Measurements from ENCODE around the gene DGKH.

DGKH gene

GRCh38 chr13:42129033-42129432, 80.6 kb downstream of the DGKH start:
- H4K8ac ChIP-seq (ENCODE audit: low read depth, low read length) = no peak overlapping the region
- H2AFZ ChIP-seq (ENCODE audit: low read length) = no peak overlapping the region
- no peak overlapping the region for H3K4me2 ChIP-seq (ENCODE audit: insufficient read depth, low read length, poor library complexity, severe bottlenecking)
- H2AK5ac ChIP-seq (ENCODE audit: low read depth, low read length) = no peak overlapping the region
- no peak overlapping the region for H3K27ac ChIP-seq (replicated peaks; ENCODE audit: low read length)
- peaks cover 6 to 51% of the 10 kb centered on the region in 2 donors for H3K36me3 ChIP-seq (replicated peaks in 1 of 2; ENCODE audit: control insufficient read depth in 2 of 2, insufficient read depth in 2 of 2, low read length in 2 of 2)
- H3K18ac ChIP-seq (ENCODE audit: low read length) = no peak overlapping the region
- H2BK12ac ChIP-seq (ENCODE audit: low read length) = no peak overlapping the region
- no peak overlapping the region for H3K4ac ChIP-seq (ENCODE audit: low read length)
- H3K4me3 ChIP-seq (ENCODE audit: low read length in 2 of 2) = no peak overlapping the region
- no peak overlapping the region for H2BK120ac ChIP-seq (ENCODE audit: low read depth, low read length)
- no peaks in the 10 kb centered on the region for H3K79me1 ChIP-seq (ENCODE audit: low read depth, low read length)
- no CpG with 5 or more reads among the region's 3 CpGs for WGBS, 2 donors (ENCODE audit: extremely low coverage in 2 of 2, insufficient read length in 2 of 2, insufficient replicate concordance in 1 of 2)
- no peak overlapping the region for H4K91ac ChIP-seq (ENCODE audit: low read depth, low read length, poor library complexity)
- no peak overlapping the region for H2BK5ac ChIP-seq (ENCODE audit: low read length)
- H3K9ac ChIP-seq (ENCODE audit: low read depth, low read length, poor library complexity) = no peak overlapping the region
- no peak overlapping the region for H3K14ac ChIP-seq (ENCODE audit: low read length)
- DNase-seq (ENCODE audit: low spot score) = no peak
- H3K9me3 ChIP-seq (replicated peaks in 1 of 2; ENCODE audit: control insufficient read depth in 2 of 2, insufficient read depth in 1 of 2, low read depth in 1 of 2, low read length in 2 of 2) = no peaks in the 10 kb centered on the region
- no peak overlapping the region for H3K23ac ChIP-seq (ENCODE audit: low read depth, low read length, poor library complexity)
- H3K4me1 ChIP-seq (ENCODE audit: control insufficient read depth in 2 of 2, insufficient read depth in 1 of 2, low read depth in 1 of 2, low read length in 2 of 2) = peaks cover 0 to 3% of the 10 kb centered on the region in 2 donors
- no peaks in the 10 kb centered on the region for H3K27me3 ChIP-seq (ENCODE audit: control insufficient read depth in 3 of 3, insufficient read depth in 3 of 3, low read depth in 1 of 3, low read length in 3 of 3)
- H2BK15ac ChIP-seq (ENCODE audit: low read length) = no peak overlapping the region

- Histone ChIP-seq H3K4me1 (ENCODE audit: control insufficient read depth in 2 of 2, insufficient read depth in 1 of 2, low read depth in 1 of 2, low read length in 2 of 2) (no peaks in the 10 kb centered on the region), H3K14ac (ENCODE audit: low read length) (no peak overlapping the region), H3K27ac (replicated peaks; ENCODE audit: low read length) (no peak overlapping the region), H3K23ac (ENCODE audit: low read depth, low read length, poor library complexity) (no peak overlapping the region), H2BK12ac (ENCODE audit: low read length) (no peak overlapping the region), H3K36me3 (replicated peaks in 1 of 2; ENCODE audit: control insufficient read depth in 2 of 2, insufficient read depth in 2 of 2, low read length in 2 of 2) (peaks cover 5 to 29% of the 10 kb centered on the region in 2 donors), H3K27me3 (ENCODE audit: control insufficient read depth in 3 of 3, insufficient read depth in 3 of 3, low read depth in 1 of 3, low read length in 3 of 3) (no peaks in the 10 kb centered on the region), H3K18ac (ENCODE audit: low read length) (no peak overlapping the region), H4K91ac (ENCODE audit: low read depth, low read length, poor library complexity) (no peak overlapping the region), H3K79me1 (ENCODE audit: low read depth, low read length) (no peaks in the 10 kb centered on the region), H3K4ac (ENCODE audit: low read length) (no peak overlapping the region), H2AK5ac (ENCODE audit: low read depth, low read length) (no peak overlapping the region), H2BK5ac (ENCODE audit: low read length) (no peak overlapping the region), H2AFZ (ENCODE audit: low read length) (no peak overlapping the region), H3K9me3 (replicated peaks in 1 of 2; ENCODE audit: control insufficient read depth in 2 of 2, insufficient read depth in 1 of 2, low read depth in 1 of 2, low read length in 2 of 2) (no peaks in the 10 kb centered on the region), H3K9ac (ENCODE audit: low read depth, low read length, poor library complexity) (no peak overlapping the region), H2BK15ac (ENCODE audit: low read length) (no peak overlapping the region), H2BK120ac (ENCODE audit: low read depth, low read length) (no peak overlapping the region), H4K8ac (ENCODE audit: low read depth, low read length) (no peak overlapping the region), H3K4me3 (ENCODE audit: low read length in 2 of 2) (no peak overlapping the region), H3K4me2 (ENCODE audit: insufficient read depth, low read length, poor library complexity, severe bottlenecking) (no peak overlapping the region)
- WGBS, 2 donors (ENCODE audit: extremely low coverage in 2 of 2, insufficient read length in 2 of 2, insufficient replicate concordance in 1 of 2) = no CpG with 5 or more reads among the region's 3 CpGs
- no peak for DNase-seq (ENCODE audit: low spot score)
Measured at GRCh38 chr13:42136518-42136917, 88.1 kb downstream of the DGKH start.

- no peaks in the 10 kb centered on the region for H3K27me3 ChIP-seq (ENCODE audit: control insufficient read depth in 3 of 3, insufficient read depth in 3 of 3, low read depth in 1 of 3, low read length in 3 of 3)
- no peak overlapping the region for H4K8ac ChIP-seq (ENCODE audit: low read depth, low read length)
- no peaks in the 10 kb centered on the region for H3K79me1 ChIP-seq (ENCODE audit: low read depth, low read length)
- no peaks in the 10 kb centered on the region for H3K9me3 ChIP-seq (replicated peaks in 1 of 2; ENCODE audit: control insufficient read depth in 2 of 2, insufficient read depth in 1 of 2, low read depth in 1 of 2, low read length in 2 of 2)
- no peak overlapping the region for H3K14ac ChIP-seq (ENCODE audit: low read length)
- no peak overlapping the region for H3K23ac ChIP-seq (ENCODE audit: low read depth, low read length, poor library complexity)
- no CpG with 5 or more reads among the region's 3 CpGs for WGBS, 2 donors (ENCODE audit: extremely low coverage in 2 of 2, insufficient read length in 2 of 2, insufficient replicate concordance in 1 of 2)
- no peak overlapping the region for H3K27ac ChIP-seq (replicated peaks; ENCODE audit: low read length)
- no peak overlapping the region for H2BK12ac ChIP-seq (ENCODE audit: low read length)
- no peak overlapping the region for H2BK5ac ChIP-seq (ENCODE audit: low read length)
- no peak overlapping the region for H2AK5ac ChIP-seq (ENCODE audit: low read depth, low read length)
- H3K4me1 ChIP-seq (ENCODE audit: control insufficient read depth in 2 of 2, insufficient read depth in 1 of 2, low read depth in 1 of 2, low read length in 2 of 2) = no peaks in the 10 kb centered on the region
- no peak overlapping the region for H3K4ac ChIP-seq (ENCODE audit: low read length)
- H2AFZ ChIP-seq (ENCODE audit: low read length) = no peak overlapping the region
- H2BK120ac ChIP-seq (ENCODE audit: low read depth, low read length) = no peak overlapping the region
- no peak for DNase-seq (ENCODE audit: low spot score)
- H3K18ac ChIP-seq (ENCODE audit: low read length) = no peak overlapping the region
- H3K36me3 ChIP-seq (replicated peaks in 1 of 2; ENCODE audit: control insufficient read depth in 2 of 2, insufficient read depth in 2 of 2, low read length in 2 of 2) = peaks cover 2 to 18% of the 10 kb centered on the region in 2 donors
- H3K4me3 ChIP-seq (ENCODE audit: low read length in 2 of 2) = no peak overlapping the region
- H4K91ac ChIP-seq (ENCODE audit: low read depth, low read length, poor library complexity) = no peak overlapping the region
- H3K4me2 ChIP-seq (ENCODE audit: insufficient read depth, low read length, poor library complexity, severe bottlenecking) = no peak overlapping the region
- no peak overlapping the region for H3K9ac ChIP-seq (ENCODE audit: low read depth, low read length, poor library complexity)
- no peak overlapping the region for H2BK15ac ChIP-seq (ENCODE audit: low read length)
Measured at GRCh38 chr13:42137856-42138537, 89.5 kb downstream of the DGKH start.

- Histone ChIP-seq H3K23ac (ENCODE audit: low read depth, low read length, poor library complexity) (no peak overlapping the region), H2AFZ (ENCODE audit: low read length) (no peak overlapping the region), H3K4me1 (ENCODE audit: control insufficient read depth in 2 of 2, insufficient read depth in 1 of 2, low read depth in 1 of 2, low read length in 2 of 2) (no peaks in the 10 kb centered on the region), H2BK15ac (ENCODE audit: low read length) (no peak overlapping the region), H3K4me2 (ENCODE audit: insufficient read depth, low read length, poor library complexity, severe bottlenecking) (no peak overlapping the region), H2BK5ac (ENCODE audit: low read length) (no peak overlapping the region), H3K14ac (ENCODE audit: low read length) (no peak overlapping the region), H3K9me3 (replicated peaks in 1 of 2; ENCODE audit: control insufficient read depth in 2 of 2, insufficient read depth in 1 of 2, low read depth in 1 of 2, low read length in 2 of 2) (no peaks in the 10 kb centered on the region), H4K91ac (ENCODE audit: low read depth, low read length, poor library complexity) (no peak overlapping the region), H2BK120ac (ENCODE audit: low read depth, low read length) (no peak overlapping the region), H2BK12ac (ENCODE audit: low read length) (no peak overlapping the region), H3K18ac (ENCODE audit: low read length) (no peak overlapping the region), H3K4ac (ENCODE audit: low read length) (no peak overlapping the region), H3K27ac (replicated peaks; ENCODE audit: low read length) (no peak overlapping the region), H3K27me3 (ENCODE audit: control insufficient read depth in 3 of 3, insufficient read depth in 3 of 3, low read depth in 1 of 3, low read length in 3 of 3) (no peaks in the 10 kb centered on the region), H2AK5ac (ENCODE audit: low read depth, low read length) (no peak overlapping the region), H3K4me3 (ENCODE audit: low read length in 2 of 2) (no peak overlapping the region), H4K8ac (ENCODE audit: low read depth, low read length) (no peak overlapping the region), H3K36me3 (replicated peaks in 1 of 2; ENCODE audit: control insufficient read depth in 2 of 2, insufficient read depth in 2 of 2, low read length in 2 of 2) (peaks cover 2 to 13% of the 10 kb centered on the region in 2 donors), H3K79me1 (ENCODE audit: low read depth, low read length) (no peaks in the 10 kb centered on the region), H3K9ac (ENCODE audit: low read depth, low read length, poor library complexity) (no peak overlapping the region)
- DNase-seq (ENCODE audit: low spot score) = no peak
- WGBS, 2 donors (ENCODE audit: extremely low coverage in 2 of 2, insufficient read length in 2 of 2, insufficient replicate concordance in 1 of 2) = no CpG with 5 or more reads among the region's 2 CpGs
Measured at GRCh38 chr13:42140494-42140893, 92.0 kb downstream of the DGKH start.

Measured in neuronal stem cell (in vitro differentiated cells).